T47D (cell line): Measurements from ENCODE around the gene GFPT2.

Experiments
- DNase-seq, 2 experiments: peaks; one replicate each; pipeline versions ENCODE4 v3.0.0 to v3.0.0-alpha.2; 2011 to 2012; ENCODE audit warnings: low read depth in 1 of 2, low spot score in 1 of 2
- JUND ChIP-seq: IDR thresholded peaks from 2 replicates; pipeline ENCODE4 v1.6.1; 2012; ENCODE audit warnings: low read depth
- in situ Hi-C: cut with HindIII; loops from 2 replicates; pipeline ENCODE4 v1.10.0; 2016; ENCODE audit warnings: low sequenced_read_pairs, low pct_unique_long_range_greater_than_20kb

The GFPT2 gene

GRCh38 chr5:180354966-180355365 lies 1.8 kb upstream of the GFPT2 start:
- no peak for DNase-seq
- no peak for TF ChIP-seq JUND
- in situ Hi-C loops: no loop called here

- no peak for DNase-seq
- TF ChIP-seq JUND: no peak
- in situ Hi-C loops: no loop called here
Measured at GRCh38 chr5:180353980-180354452, 880 bp upstream of the GFPT2 start.

- in situ Hi-C loops: no loop called here
- DNase-seq: no peak
- no peak for TF ChIP-seq JUND
Measured at GRCh38 chr5:180352116-180353047, 754 bp downstream of the GFPT2 start.

- DNase-seq: no peak
- TF ChIP-seq JUND: no peak
- in situ Hi-C loops: no loop called here
Measured at GRCh38 chr5:180350711-180351465, 2.2 kb downstream of the GFPT2 start.

GRCh38 chr5:180350296-180350695 lies 2.8 kb downstream of the GFPT2 start:
- in situ Hi-C loops: no loop called here
- no peak for TF ChIP-seq JUND
- no peak for DNase-seq

- DNase-seq: no peak
- in situ Hi-C loops: no loop called here
- TF ChIP-seq JUND: no peak
Measured at GRCh38 chr5:180349391-180349790, 3.7 kb downstream of the GFPT2 start.

GRCh38 chr5:180348336-180348735 lies 4.8 kb downstream of the GFPT2 start:
- in situ Hi-C loops: no loop called here
- DNase-seq: no peak
- no peak for TF ChIP-seq JUND

GRCh38 chr5:180347702-180348101 lies 5.4 kb downstream of the GFPT2 start:
- no peak for TF ChIP-seq JUND
- in situ Hi-C loops: no loop called here
- DNase-seq: no peak

- in situ Hi-C loops: no loop called here
- no peak for DNase-seq
- no peak for TF ChIP-seq JUND
Measured at GRCh38 chr5:180346358-180346757, 6.8 kb downstream of the GFPT2 start.

- in situ Hi-C loops: no loop called here
Measured at GRCh38 chr5:180345781-180346180, 7.4 kb downstream of the GFPT2 start.

GRCh38 chr5:180345186-180345585 lies 8.0 kb downstream of the GFPT2 start:
- DNase-seq: no peak
- in situ Hi-C loops: no loop called here
- TF ChIP-seq JUND: no peak

More at GRCh38 chr5:180345781-180346180, 7.4 kb downstream of the GFPT2 start:
- DNase-seq: no peak
- no peak for TF ChIP-seq JUND

- TF ChIP-seq JUND: no peak
- in situ Hi-C loops: no loop called here
- no peak for DNase-seq
Measured at GRCh38 chr5:180344696-180344999, 8.5 kb downstream of the GFPT2 start.
